H9 (cell line): ENCODE measurements around the gene RNGTT. TPM values are rescaled to one million over a fixed set of nuclear protein-coding genes. Genes with fewer than 3 reads are reported as not detected.

Source experiments
- DNase-seq: peaks from one replicate; pipeline ENCODE4 v3.0.0-alpha.2; 2017
- H2AFZ ChIP-seq: one replicate; pipeline ENCODE4 v1.6.1; 2013; ENCODE audit warnings: mild to moderate bottlenecking, low read length, control low read depth, moderate library complexity
- H2AK5ac ChIP-seq: 2 replicates; pipeline ENCODE4 v1.6.1; 2013; ENCODE audit warnings: low read length, control low read depth, mixed read lengths; ENCODE audit not compliant: insufficient read length
- H2BK120ac ChIP-seq: one replicate; pipeline ENCODE4 v1.6.1; 2013; ENCODE audit warnings: low read depth, mild to moderate bottlenecking, low read length, control low read depth, inconsistent platforms; ENCODE audit not compliant: poor library complexity, severe bottlenecking
- H2BK12ac ChIP-seq: 2 replicates; pipeline ENCODE4 v1.6.1; 2013; ENCODE audit warnings: low read length, control low read depth, mixed read lengths, low read depth; ENCODE audit not compliant: insufficient read length
- H2BK15ac ChIP-seq: 2 replicates; pipeline ENCODE4 v1.6.1; 2013; ENCODE audit warnings: low read depth, low read length, control low read depth
- H2BK20ac ChIP-seq: one replicate; pipeline ENCODE4 v1.6.1; 2013; ENCODE audit warnings: low read depth, mild to moderate bottlenecking, low read length, control low read depth, inconsistent platforms; ENCODE audit not compliant: poor library complexity, severe bottlenecking
- H2BK5ac ChIP-seq: 2 replicates; pipeline ENCODE4 v1.6.1; 2013; ENCODE audit warnings: low read length, control low read depth, mixed read lengths; ENCODE audit not compliant: insufficient read length
- H3K14ac ChIP-seq: 2 replicates; pipeline ENCODE4 v1.6.1; 2013; ENCODE audit warnings: low read length, control low read depth; ENCODE audit not compliant: insufficient read depth
- H3K18ac ChIP-seq: 2 replicates; pipeline ENCODE4 v1.6.1; 2013; ENCODE audit warnings: low read depth, mild to moderate bottlenecking, mixed read lengths, low read length, control low read depth; ENCODE audit not compliant: insufficient read length
- H3K23ac ChIP-seq: 2 replicates; pipeline ENCODE4 v1.6.1; 2013; ENCODE audit warnings: low read length, control low read depth, mixed read lengths, low read depth; ENCODE audit not compliant: insufficient read length
- H3K23me2 ChIP-seq: 2 replicates; pipeline ENCODE4 v1.6.1; 2013; ENCODE audit warnings: low read depth, mild to moderate bottlenecking, mixed read lengths, low read length, control low read depth; ENCODE audit not compliant: insufficient read length, poor library complexity, severe bottlenecking
- H3K27ac ChIP-seq: 2 replicates; pipeline ENCODE4 v1.5.1; 2013; ENCODE audit warnings: low read length, control low read depth, mixed read lengths, low read depth; ENCODE audit not compliant: insufficient read length
- H3K27me3 ChIP-seq: 2 replicates; pipeline ENCODE4 v1.6.1; 2013; ENCODE audit warnings: low read length, control low read depth, inconsistent platforms; ENCODE audit not compliant: insufficient read depth
- H3K4ac ChIP-seq: 2 replicates; pipeline ENCODE4 v1.6.1; 2013; ENCODE audit warnings: low read depth, mild to moderate bottlenecking, control low read depth, inconsistent platforms, low read length, moderate library complexity
- H3K4me1 ChIP-seq: 2 replicates; pipeline ENCODE4 v1.6.1; 2013; ENCODE audit warnings: low read length, control low read depth, inconsistent platforms; ENCODE audit not compliant: insufficient read depth
- H3K4me2 ChIP-seq: 2 replicates; pipeline ENCODE4 v1.6.1; 2013; ENCODE audit warnings: low read length, control low read depth, mixed read lengths; ENCODE audit not compliant: insufficient read length, insufficient read depth
- H3K56ac ChIP-seq: 2 replicates; pipeline ENCODE4 v1.6.1; 2013; ENCODE audit warnings: low read depth, mild to moderate bottlenecking, mixed read lengths, low read length, control low read depth; ENCODE audit not compliant: insufficient read length
- H3K79me1 ChIP-seq: 2 replicates; pipeline ENCODE4 v1.6.1; 2013; ENCODE audit warnings: low read depth, mild to moderate bottlenecking, moderate library complexity, low read length, control low read depth, inconsistent platforms; ENCODE audit not compliant: insufficient read depth, poor library complexity, severe bottlenecking
- H3K79me2 ChIP-seq: 2 replicates; pipeline ENCODE4 v1.6.1; 2013; ENCODE audit warnings: low read length, control low read depth, inconsistent platforms; ENCODE audit not compliant: insufficient read depth
- H3K9ac ChIP-seq: 2 replicates; pipeline ENCODE4 v1.6.1; 2013; ENCODE audit warnings: low read length, control low read depth, mixed read lengths; ENCODE audit not compliant: insufficient read length; ENCODE audit errors: extremely low read depth
- H3K9me3 ChIP-seq: one replicate; pipeline ENCODE4 v1.6.1; 2013; ENCODE audit warnings: low read depth, low read length, inconsistent platforms; ENCODE audit not compliant: control insufficient read depth
- H3T11ph ChIP-seq: one replicate; pipeline ENCODE4 v1.6.1; 2013; ENCODE audit warnings: mild to moderate bottlenecking, low read length, control low read depth, inconsistent platforms
- H4K20me1 ChIP-seq: one replicate; pipeline ENCODE4 v1.6.1; 2013; ENCODE audit not compliant: control insufficient read depth, insufficient read length, insufficient read depth
- H4K5ac ChIP-seq: 2 replicates; pipeline ENCODE4 v1.6.1; 2013; ENCODE audit warnings: low read depth, mild to moderate bottlenecking, mixed read lengths, low read length, control low read depth; ENCODE audit not compliant: insufficient read length
- H4K8ac ChIP-seq: replicated peaks from 2 replicates; pipeline ENCODE4 v1.6.1; 2013; ENCODE audit warnings: low read length, control low read depth, mixed read lengths, low read depth; ENCODE audit not compliant: insufficient read length
- H4K91ac ChIP-seq: 2 replicates; pipeline ENCODE4 v1.6.1; 2013; ENCODE audit warnings: low read depth, mild to moderate bottlenecking, moderate library complexity, mixed read lengths, low read length, control low read depth; ENCODE audit not compliant: insufficient read length
- H3K27ac Mint-ChIP-seq, 3 experiments: 2 replicates in 2 of 3; 3 replicates in 1 of 3; pipeline ENCODE4 v1.8.0; 2020 to 2021; ENCODE audit warnings: mixed read lengths in 3 of 3, mild to moderate bottlenecking in 1 of 3, moderate library complexity in 1 of 3
- H3K27me3 Mint-ChIP-seq: 2 replicates; pipeline ENCODE4 v1.8.0; 2021; ENCODE audit warnings: low read depth, mild to moderate bottlenecking, moderate library complexity, mixed read lengths
- H3K36me3 Mint-ChIP-seq, 3 experiments: 2 replicates in 2 of 3; 3 replicates in 1 of 3; pipeline ENCODE4 v1.8.0; 2020 to 2021; ENCODE audit warnings: low read depth in 3 of 3, mixed read lengths in 3 of 3; ENCODE audit not compliant: insufficient read depth in 1 of 3
- H3K4me1 Mint-ChIP-seq, 2 experiments: 2 replicates each; pipeline ENCODE4 v1.8.0; 2020; ENCODE audit warnings: mixed read lengths in 2 of 2
- H3K4me3 Mint-ChIP-seq, 2 experiments: 2 replicates in 1 of 2; 3 replicates in 1 of 2; pipeline ENCODE4 v1.8.0; 2020 to 2021; ENCODE audit warnings: mild to moderate bottlenecking in 2 of 2, mixed read lengths in 2 of 2, moderate library complexity in 1 of 2
- H3K9me3 Mint-ChIP-seq, 2 experiments: 2 replicates in 1 of 2; 3 replicates in 1 of 2; pipeline ENCODE4 v1.8.0; 2020; ENCODE audit warnings: mild to moderate bottlenecking in 2 of 2, mixed read lengths in 2 of 2, moderate library complexity in 1 of 2
- CTCF ChIP-seq: fragments of 200-600 bp; sonication (generic); conservative IDR thresholded peaks from 3 replicates; pipeline ENCODE4 v1.8.0; 2021; ENCODE audit warnings: antibody characterized with exemption, mild to moderate bottlenecking
- WGBS: extraction: QIAGEN DNeasy Blood & Tissue Kit; methylation state at CpG from one replicate; pipeline ENCODE4 v1.1.7; 2013; ENCODE audit warnings: missing lambda C conversion rate, low lambda C conversion rate, mixed read lengths; ENCODE audit not compliant: insufficient read length; ENCODE audit errors: extremely low coverage; 5-methylcytosine and 5-hydroxymethylcytosine counted together
- total RNA-seq: library from RNA; stranded (reverse); gene quantifications from 2 replicates; pipeline ENCODE4 v1.2.1, GENCODE V29; 2021

Gene RNGTT
- total RNA-seq, 1 experiment from 2014 or later, result 20.5 TPM

- Histone ChIP-seq H4K8ac (no peak overlapping the region), H3K4me2 (no peak overlapping the region), H3K9me3 (peaks cover 9% of the 10 kb centered on the region), H3K79me1 (no peaks in the 10 kb centered on the region), H2AK5ac (no peak overlapping the region), H3K79me2 (no peaks in the 10 kb centered on the region), H3K27ac (no peak overlapping the region), H3K4ac (no peak overlapping the region), H2BK120ac (no peak overlapping the region), H2AFZ (no peak overlapping the region), H3K23me2 (no peaks in the 10 kb centered on the region), H3K27me3 (no peaks in the 10 kb centered on the region), H3K56ac (no peak overlapping the region), H2BK15ac (no peak overlapping the region), H2BK12ac (no peak overlapping the region), H3T11ph (no peak overlapping the region), H3K4me1 (no peaks in the 10 kb centered on the region), H3K23ac (no peak overlapping the region), H2BK5ac (no peak overlapping the region), H4K5ac (no peak overlapping the region), H4K20me1 (no peaks in the 10 kb centered on the region), H3K9ac (no peak overlapping the region), H3K18ac (no peak overlapping the region), H4K91ac (no peak overlapping the region), H2BK20ac (no peak overlapping the region), H3K14ac (no peak overlapping the region)
- Mint-ChIP-seq H3K27ac (no peak overlapping the region), H3K27me3 (no peaks in the 10 kb centered on the region; the same call in 1 of the 2 replicates), H3K9me3 (peaks cover 17 to 37% of the 10 kb centered on the region in 2 experiments), H3K4me1 (no peaks in the 10 kb centered on the region), H3K36me3 (peaks cover 33 to 47% (median 40%) of the 10 kb centered on the region in 3 experiments), H3K4me3 (no peak overlapping the region)
- no peak for DNase-seq
- WGBS, result no CpG with 5 or more reads among the region's 5 CpGs
- TF ChIP-seq CTCF, result no peak
These were observed 299.6 kb downstream of the RNGTT start for GRCh38 chr6:88663801-88664200.
